Tibial nerve (tissue), 4 donors: ENCODE data around the gene ADAM19.

ENCODE experiments used
- CTCF ChIP-seq, 5 experiments: fragments of 200-600 bp in 3 of 5; fragments of 450-650 bp in 2 of 5; sonication (generic) in 3 of 5; IDR thresholded peaks; one replicate each; pipeline ENCODE4 v1.5.1; 2016 to 2019; ENCODE audit warnings: antibody characterized with exemption in 5 of 5, mild to moderate bottlenecking in 3 of 5, moderate library complexity in 2 of 5
- EP300 ChIP-seq, 2 donors: sonication (generic); formaldehyde crosslinking; IDR thresholded peaks; one replicate each; pipeline ENCODE4 v1.6.1; 2017; ENCODE audit warnings: antibody characterized with exemption in 2 of 2, mild to moderate bottlenecking in 1 of 2

GRCh38 chr5:157506981-157507780 lies 68.4 kb downstream of the ADAM19 start:
- no peak for TF ChIP-seq CTCF (IDR thresholded peaks at IDR 0.05)
- no peak for TF ChIP-seq EP300 (IDR thresholded peaks at IDR 0.05)
